Lower lobe of right lung (tissue), 2 donors: Measurements from ENCODE around the gene PLEK2. TPM values are rescaled to one million over a fixed set of nuclear protein-coding genes. Genes with fewer than 3 reads are reported as not detected.

Source experiments
- ATAC-seq, 2 donors: fragments of 200-7000 bp; cut with Tn5 transposase; one replicate each; pipeline ENCODE4 v1.9.1; 2020 to 2022; ENCODE audit warnings: mild to moderate bottlenecking in 2 of 2, moderate library complexity in 2 of 2
- DNase-seq: peaks from one replicate; pipeline ENCODE4 v3.0.0-alpha.2; 2020
- H3K27ac ChIP-seq: fragments of 200-600 bp; one replicate; pipeline ENCODE4 v1.8.0; 2022
- H3K27me3 ChIP-seq: fragments of 200-600 bp; one replicate; pipeline ENCODE4 v1.8.0; 2022; ENCODE audit warnings: low read depth
- H3K36me3 ChIP-seq: fragments of 200-600 bp; one replicate; pipeline ENCODE4 v1.8.0; 2022; ENCODE audit warnings: mild to moderate bottlenecking
- H3K4me1 ChIP-seq: fragments of 200-600 bp; one replicate; pipeline ENCODE4 v1.8.0; 2022
- H3K4me3 ChIP-seq: fragments of 200-600 bp; one replicate; pipeline ENCODE4 v1.8.0; 2022; ENCODE audit warnings: mild to moderate bottlenecking
- H3K9me3 ChIP-seq: fragments of 200-600 bp; one replicate; pipeline ENCODE4 v1.8.0; 2022
- intact Hi-C: fragments of 100-400 bp; cut with DNase I; formaldehyde crosslinking; loops from one replicate; pipeline ENCODE4 v1.11.0; 2022
- total RNA-seq: library from RNA; stranded (reverse); fragmentation: NEBNext Ultra II Directional; extraction: Animal tissue kit (Norgen Biotek cat#: 25700); gene quantifications from one replicate; pipeline ENCODE4 v1.2.1, GENCODE V29; 2021
- TF ChIP-seq, protein P1 (sequence below): fragments of 200-600 bp; IDR thresholded peaks from one replicate; pipeline ENCODE4 v1.8.0; 2022; ENCODE audit warnings: antibody characterized with exemption, mild to moderate bottlenecking
- donor health status: DM: no; HTN: yes; CAD: no; lungs with severe emphysema.

PLEK2 gene
- total RNA-seq, 1 donor from 2014 or later: 2.3 TPM

DNA sequence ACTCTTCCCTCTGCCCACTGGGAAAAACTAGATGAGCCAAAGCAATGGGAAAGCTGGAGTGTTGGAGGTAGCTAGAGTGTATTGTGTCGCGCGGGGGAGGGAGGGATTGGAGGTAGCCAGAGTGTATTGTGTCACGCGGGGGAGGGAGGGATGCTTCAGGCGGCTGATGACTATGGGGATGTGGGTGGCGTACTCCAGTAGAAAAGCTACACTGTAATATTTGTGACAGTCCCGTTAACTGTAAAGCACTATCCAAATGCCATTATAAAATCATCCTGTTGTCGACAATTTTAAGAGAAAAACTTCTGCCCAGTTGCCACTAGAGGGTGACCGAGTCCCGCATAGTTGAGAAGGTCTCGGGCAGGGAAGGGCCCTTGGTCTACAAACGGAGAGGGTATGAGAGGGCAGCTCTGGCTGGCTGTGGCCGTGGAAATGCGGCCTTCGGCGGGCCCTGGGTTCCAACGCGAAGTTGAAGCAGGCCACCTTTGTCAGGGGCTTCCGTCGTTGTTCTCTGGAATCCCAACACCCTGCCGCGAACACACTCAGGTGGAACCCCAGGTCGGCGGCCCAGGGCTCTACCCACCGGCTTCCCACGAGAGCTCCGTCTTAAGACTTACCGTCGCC is 15.1 kb upstream of the PLEK2 start:
- Histone ChIP-seq H3K9me3 (no peaks in the 10 kb centered on the region), H3K4me1 (no peaks in the 10 kb centered on the region), H3K27me3 (peaks cover 15% of the 10 kb centered on the region), H3K36me3 (no peaks in the 10 kb centered on the region), H3K4me3 (no peak overlapping the region), H3K27ac (no peak overlapping the region)
- TF ChIP-seq, protein P1, sequence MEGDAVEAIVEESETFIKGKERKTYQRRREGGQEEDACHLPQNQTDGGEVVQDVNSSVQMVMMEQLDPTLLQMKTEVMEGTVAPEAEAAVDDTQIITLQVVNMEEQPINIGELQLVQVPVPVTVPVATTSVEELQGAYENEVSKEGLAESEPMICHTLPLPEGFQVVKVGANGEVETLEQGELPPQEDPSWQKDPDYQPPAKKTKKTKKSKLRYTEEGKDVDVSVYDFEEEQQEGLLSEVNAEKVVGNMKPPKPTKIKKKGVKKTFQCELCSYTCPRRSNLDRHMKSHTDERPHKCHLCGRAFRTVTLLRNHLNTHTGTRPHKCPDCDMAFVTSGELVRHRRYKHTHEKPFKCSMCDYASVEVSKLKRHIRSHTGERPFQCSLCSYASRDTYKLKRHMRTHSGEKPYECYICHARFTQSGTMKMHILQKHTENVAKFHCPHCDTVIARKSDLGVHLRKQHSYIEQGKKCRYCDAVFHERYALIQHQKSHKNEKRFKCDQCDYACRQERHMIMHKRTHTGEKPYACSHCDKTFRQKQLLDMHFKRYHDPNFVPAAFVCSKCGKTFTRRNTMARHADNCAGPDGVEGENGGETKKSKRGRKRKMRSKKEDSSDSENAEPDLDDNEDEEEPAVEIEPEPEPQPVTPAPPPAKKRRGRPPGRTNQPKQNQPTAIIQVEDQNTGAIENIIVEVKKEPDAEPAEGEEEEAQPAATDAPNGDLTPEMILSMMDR: peak; percentile 78
- ATAC-seq: peak; percentile 87 to 91
- intact Hi-C loops: no loop called here
- peak; percentile 73 for DNase-seq

DNA sequence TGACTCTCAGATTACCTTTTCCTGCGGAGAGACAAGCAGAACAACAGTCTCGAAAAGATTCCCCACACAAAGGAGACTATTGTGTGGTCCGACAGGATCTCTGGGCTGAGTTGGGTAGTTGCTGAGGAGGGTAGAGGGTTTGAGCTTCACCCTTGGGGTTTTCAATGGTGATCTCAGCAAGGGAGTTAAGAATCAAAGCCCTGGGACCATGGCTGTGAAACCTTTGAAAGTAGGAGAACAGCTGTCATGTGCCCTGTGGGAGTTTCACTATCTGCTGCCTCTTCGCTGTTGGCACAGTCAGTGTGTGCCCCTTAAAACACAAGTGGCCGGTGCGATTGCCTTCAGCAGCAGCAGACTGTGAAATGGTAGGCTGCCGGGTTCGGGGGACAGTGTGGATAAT is 14.2 kb upstream of the PLEK2 start:
- peaks cover 15% of the 10 kb centered on the region for H3K27me3 ChIP-seq
- ATAC-seq: no peak
- H3K36me3 ChIP-seq: no peaks in the 10 kb centered on the region
- DNase-seq: no peak
- intact Hi-C loops: no loop called here
- H3K27ac ChIP-seq: no peak overlapping the region
- TF ChIP-seq, protein P1: no peak
- no peaks in the 10 kb centered on the region for H3K4me1 ChIP-seq
- no peaks in the 10 kb centered on the region for H3K9me3 ChIP-seq
- H3K4me3 ChIP-seq: no peak overlapping the region

DNA sequence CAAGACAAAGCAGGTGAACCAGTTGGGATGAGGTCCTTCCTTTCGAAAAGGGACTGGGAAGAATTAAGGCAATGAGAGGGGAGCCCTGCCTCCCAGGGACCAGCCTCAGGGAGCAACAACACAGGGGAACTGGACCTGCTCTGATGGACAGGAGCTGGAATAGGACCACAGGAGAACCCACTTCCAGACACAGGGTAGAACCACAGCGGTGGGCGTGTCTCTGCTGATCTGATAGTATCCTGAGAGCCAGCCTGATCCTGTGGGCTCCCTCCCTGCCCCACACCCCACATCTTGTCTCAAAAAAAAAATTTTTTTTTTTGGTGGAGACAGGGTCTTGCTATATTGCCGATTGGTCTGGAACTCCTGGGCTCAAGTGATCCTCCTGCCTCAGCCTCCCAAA is 13.6 kb upstream of the PLEK2 start:
- H3K36me3 ChIP-seq: no peaks in the 10 kb centered on the region
- peaks cover 15% of the 10 kb centered on the region for H3K27me3 ChIP-seq
- no peak overlapping the region for H3K27ac ChIP-seq
- no peaks in the 10 kb centered on the region for H3K4me1 ChIP-seq
- no peaks in the 10 kb centered on the region for H3K9me3 ChIP-seq
- ATAC-seq: no peak
- H3K4me3 ChIP-seq: no peak overlapping the region
- intact Hi-C loops: no loop called here
- DNase-seq: no peak
- TF ChIP-seq, protein P1: no peak

DNA sequence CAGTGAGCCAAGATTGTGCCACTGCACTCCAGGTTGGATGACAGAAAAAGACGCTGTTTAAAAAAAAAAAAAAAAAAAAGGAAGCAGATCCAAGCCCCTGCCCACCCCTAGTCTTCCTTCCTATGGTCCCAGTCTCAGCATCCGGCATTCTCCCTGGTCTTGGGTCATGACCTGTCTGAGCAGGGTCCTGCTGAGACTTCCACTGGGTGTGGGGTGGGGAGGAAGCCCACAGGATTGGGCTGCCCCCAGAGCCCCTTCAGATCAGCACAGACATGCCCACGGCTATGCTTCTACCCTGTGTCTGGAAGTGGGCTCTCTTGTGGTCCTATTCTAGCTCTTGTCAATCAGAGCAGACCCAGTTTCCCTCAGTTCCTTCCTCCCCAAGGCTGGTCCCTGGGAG is 12.6 kb upstream of the PLEK2 start:
- TF ChIP-seq, protein P1: no peak
- intact Hi-C loops: no loop called here
- no peaks in the 10 kb centered on the region for H3K9me3 ChIP-seq

DNA sequence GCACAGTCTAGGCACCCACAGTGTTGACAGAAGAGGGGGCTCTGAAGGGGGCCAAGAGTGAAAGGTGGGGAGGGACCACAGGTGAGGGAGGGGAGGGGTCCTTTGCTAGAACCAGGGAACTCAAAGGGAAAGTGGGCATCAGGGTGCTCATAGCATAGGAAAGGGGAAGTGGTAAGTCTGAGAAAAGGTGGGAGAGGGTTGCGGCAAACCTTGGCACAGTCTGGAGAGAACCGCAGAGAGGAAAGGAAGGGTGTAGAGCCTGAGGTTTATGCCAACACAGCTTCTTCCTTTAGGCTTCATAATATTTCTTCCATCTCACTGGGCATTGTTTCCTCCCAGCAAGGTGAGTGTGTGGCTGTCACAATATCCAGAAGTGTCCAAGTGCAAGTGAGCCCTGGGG is 11.5 kb upstream of the PLEK2 start:
- TF ChIP-seq, protein P1: no peak
- ATAC-seq: no peak
- Histone ChIP-seq H3K4me3 (no peak overlapping the region), H3K4me1 (no peaks in the 10 kb centered on the region), H3K27ac (no peak overlapping the region), H3K9me3 (no peaks in the 10 kb centered on the region), H3K27me3 (peaks cover 15% of the 10 kb centered on the region), H3K36me3 (no peaks in the 10 kb centered on the region)
- intact Hi-C loops: no loop called here
- no peak for DNase-seq

More for the DNA sequence above, 12.6 kb upstream of the PLEK2 start:
- Histone ChIP-seq H3K4me1 (no peaks in the 10 kb centered on the region), H3K36me3 (no peaks in the 10 kb centered on the region), H3K27ac (no peak overlapping the region), H3K27me3 (peaks cover 15% of the 10 kb centered on the region), H3K4me3 (no peak overlapping the region)
- ATAC-seq (no peak), DNase-seq (no peak)
